HL-60 (cell line): ENCODE measurements around the gene CCDC159.

ENCODE experiments used
- DNase-seq, 2 experiments: peaks; one replicate each; pipeline ENCODE4 v3.0.0-alpha.2; 2010 to 2020; ENCODE audit warnings: low read depth in 1 of 2, low spot score in 1 of 2
- H3K27ac ChIP-seq: fragments of 250-450 bp; sonication (Bioruptor Pico); replicated peaks from 2 replicates; pipeline ENCODE4 v1.5.1; 2020; ENCODE audit warnings: mild to moderate bottlenecking, moderate library complexity
- H3K27me3 ChIP-seq: fragments of 250-450 bp; sonication (Bioruptor Pico); 2 replicates; pipeline ENCODE4 v1.5.1; 2021; ENCODE audit warnings: mild to moderate bottlenecking, moderate library complexity; ENCODE audit not compliant: insufficient read depth, poor library complexity, severe bottlenecking
- H3K4me3 ChIP-seq: replicated peaks from 2 replicates; pipeline ENCODE4 v1.5.1; 2011; ENCODE audit warnings: mild to moderate bottlenecking, control low read depth, low read length; ENCODE audit not compliant: insufficient read depth
- GABPA ChIP-seq: IDR thresholded peaks from 2 replicates; pipeline ENCODE4 v1.6.1; 2012; ENCODE audit warnings: low read depth
- POLR2AphosphoS5 ChIP-seq: IDR thresholded peaks from 2 replicates; pipeline ENCODE4 v1.6.1; 2012; ENCODE audit warnings: low read depth
- REST ChIP-seq: IDR thresholded peaks from 2 replicates; pipeline ENCODE4 v1.6.1; 2012; ENCODE audit warnings: low read depth; ENCODE audit not compliant: insufficient replicate concordance
- SPI1 ChIP-seq: IDR thresholded peaks from 2 replicates; pipeline ENCODE4 v1.6.1; 2012; ENCODE audit warnings: low read depth, mild to moderate bottlenecking, borderline replicate concordance
- TF ChIP-seq, protein P1 (sequence below): IDR thresholded peaks from one replicate; pipeline ENCODE4 v1.5.1; 2011; ENCODE audit warnings: low read length, control low read depth, inconsistent platforms; ENCODE audit not compliant: insufficient read depth

Gene CCDC159

DNA sequence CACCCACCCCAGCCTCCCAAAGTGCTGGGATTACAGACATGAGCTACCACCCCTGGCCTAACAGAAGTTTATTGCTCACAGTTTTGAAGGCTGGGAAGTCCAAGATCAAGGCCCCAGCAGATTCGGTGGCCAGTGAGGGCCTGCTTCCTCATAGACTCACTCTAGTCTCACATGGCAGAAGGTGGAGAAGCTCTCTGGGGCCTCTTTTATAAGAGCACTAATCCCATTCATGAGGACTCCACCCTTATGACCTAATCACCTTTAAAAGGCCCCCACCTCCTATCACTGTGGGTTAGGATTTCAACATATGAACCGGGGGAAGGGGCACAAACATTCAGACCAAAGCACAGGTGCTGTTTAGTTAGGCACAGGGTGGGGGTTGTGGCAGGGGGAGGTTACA, 21.2 kb downstream of the CCDC159 start:
- H3K4me3 ChIP-seq, result no peak overlapping the region
- TF ChIP-seq GABPA (no peak), REST (no peak), POLR2AphosphoS5 (no peak), SPI1 (no peak)
- TF ChIP-seq, protein P1, sequence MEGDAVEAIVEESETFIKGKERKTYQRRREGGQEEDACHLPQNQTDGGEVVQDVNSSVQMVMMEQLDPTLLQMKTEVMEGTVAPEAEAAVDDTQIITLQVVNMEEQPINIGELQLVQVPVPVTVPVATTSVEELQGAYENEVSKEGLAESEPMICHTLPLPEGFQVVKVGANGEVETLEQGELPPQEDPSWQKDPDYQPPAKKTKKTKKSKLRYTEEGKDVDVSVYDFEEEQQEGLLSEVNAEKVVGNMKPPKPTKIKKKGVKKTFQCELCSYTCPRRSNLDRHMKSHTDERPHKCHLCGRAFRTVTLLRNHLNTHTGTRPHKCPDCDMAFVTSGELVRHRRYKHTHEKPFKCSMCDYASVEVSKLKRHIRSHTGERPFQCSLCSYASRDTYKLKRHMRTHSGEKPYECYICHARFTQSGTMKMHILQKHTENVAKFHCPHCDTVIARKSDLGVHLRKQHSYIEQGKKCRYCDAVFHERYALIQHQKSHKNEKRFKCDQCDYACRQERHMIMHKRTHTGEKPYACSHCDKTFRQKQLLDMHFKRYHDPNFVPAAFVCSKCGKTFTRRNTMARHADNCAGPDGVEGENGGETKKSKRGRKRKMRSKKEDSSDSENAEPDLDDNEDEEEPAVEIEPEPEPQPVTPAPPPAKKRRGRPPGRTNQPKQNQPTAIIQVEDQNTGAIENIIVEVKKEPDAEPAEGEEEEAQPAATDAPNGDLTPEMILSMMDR, result no peak
- H3K27me3 ChIP-seq, result no peaks in the 10 kb centered on the region
- DNase-seq, result no peak
- H3K27ac ChIP-seq, result no peak overlapping the region

GRCh38 chr19:11370744-11371143, 24.4 kb downstream of the CCDC159 start:
- no peak for DNase-seq
- TF ChIP-seq POLR2AphosphoS5 (no peak), GABPA (no peak)
- Histone ChIP-seq H3K4me3 (no peak overlapping the region), H3K27me3 (no peaks in the 10 kb centered on the region), H3K27ac (no peak overlapping the region)

DNA sequence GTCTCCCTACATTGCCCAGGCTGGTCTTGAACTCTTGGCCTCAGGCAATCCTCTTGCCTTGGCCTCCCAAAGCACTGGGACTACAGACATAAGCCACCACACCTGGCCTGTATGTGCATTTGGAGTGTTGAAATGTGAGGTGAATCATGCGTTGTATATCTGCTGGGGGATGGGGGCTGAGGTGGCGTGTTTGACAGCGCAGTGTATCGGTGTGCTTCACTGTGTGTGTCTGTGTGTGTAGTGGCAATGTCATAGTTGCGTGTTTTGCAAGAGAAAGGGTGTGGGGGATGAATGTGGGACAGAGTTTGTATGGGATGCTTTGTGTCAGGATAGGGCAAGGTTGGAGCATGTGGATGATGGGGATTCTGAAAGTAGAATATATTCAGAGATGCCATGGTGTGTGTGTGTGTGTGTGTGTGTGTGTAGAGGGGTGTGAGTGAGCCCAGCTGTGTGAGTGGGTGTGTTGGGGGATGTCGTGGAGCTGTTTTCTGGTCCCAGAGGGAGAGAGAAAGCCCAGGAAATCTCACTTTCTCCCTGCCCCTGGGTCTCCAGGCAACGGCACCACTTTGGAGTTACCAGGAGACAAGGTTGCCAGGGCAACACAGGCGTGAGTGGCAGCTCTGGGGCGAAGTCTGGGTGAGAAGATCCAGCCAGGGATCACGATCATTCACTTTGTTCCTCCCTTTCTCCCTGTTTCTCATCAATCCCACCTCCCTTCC, 27.0 kb downstream of the CCDC159 start:
- peak in 1 of 2 experiments; percentile 71 for DNase-seq
- Histone ChIP-seq H3K27me3 (no peaks in the 10 kb centered on the region), H3K27ac (peak overlapping the region; percentile 95), H3K4me3 (peak overlapping the region; percentile 56; the same call in 1 of the 2 replicates)
- TF ChIP-seq POLR2AphosphoS5 (no peak), REST (no peak), GABPA (no peak), SPI1 (no peak)
- TF ChIP-seq, protein P1, result no peak

- DNase-seq, result peak; percentile 58 to 70
- Histone ChIP-seq H3K4me3 (peak overlapping the region; percentile 56), H3K27ac (peak overlapping the region; percentile 95), H3K27me3 (no peaks in the 10 kb centered on the region)
- TF ChIP-seq POLR2AphosphoS5 (no peak), SPI1 (peak; percentile 68; the same call in 1 of the 2 replicates), GABPA (no peak; the same call in 1 of the 2 replicates), REST (no peak)
- TF ChIP-seq, protein P1, result no peak
Measured at GRCh38 chr19:11373885-11374432, 27.6 kb downstream of the CCDC159 start.
